Stomach smooth muscle (tissue), 2 donors: Measurements from ENCODE around the gene PKP4.

Experiments used
- H3K27ac ChIP-seq: one replicate; pipeline ENCODE4 v1.7.0; 2013; ENCODE audit warnings: mild to moderate bottlenecking, low read length, inconsistent platforms
- H3K27me3 ChIP-seq, 2 donors: one replicate each; pipeline ENCODE4 v1.7.0; 2013; ENCODE audit warnings: low read length in 2 of 2; ENCODE audit not compliant: insufficient read depth in 2 of 2, control insufficient read depth in 1 of 2
- H3K36me3 ChIP-seq, 2 donors: one replicate each; pipeline ENCODE4 v1.7.0; 2013; ENCODE audit warnings: low read length in 2 of 2; ENCODE audit not compliant: control insufficient read depth in 2 of 2, insufficient read depth in 2 of 2
- H3K4me1 ChIP-seq: one replicate; pipeline ENCODE4 v1.7.0; 2013; ENCODE audit warnings: low read length; ENCODE audit not compliant: control insufficient read depth, insufficient read depth
- H3K4me3 ChIP-seq, 2 donors: one replicate each; pipeline ENCODE4 v1.7.0; 2013; ENCODE audit warnings: low read length in 2 of 2
- H3K9ac ChIP-seq, 2 donors: one replicate each; pipeline ENCODE4 v1.7.0; 2013; ENCODE audit warnings: low read length in 2 of 2, mild to moderate bottlenecking in 1 of 2
- H3K9me3 ChIP-seq, 2 donors: one replicate each; pipeline ENCODE4 v1.7.0; 2013; ENCODE audit warnings: low read length in 2 of 2; ENCODE audit not compliant: control insufficient read depth in 2 of 2
- donor health status: healthy.
- donor health status: Pancreatic carcinoma.

Gene PKP4

DNA sequence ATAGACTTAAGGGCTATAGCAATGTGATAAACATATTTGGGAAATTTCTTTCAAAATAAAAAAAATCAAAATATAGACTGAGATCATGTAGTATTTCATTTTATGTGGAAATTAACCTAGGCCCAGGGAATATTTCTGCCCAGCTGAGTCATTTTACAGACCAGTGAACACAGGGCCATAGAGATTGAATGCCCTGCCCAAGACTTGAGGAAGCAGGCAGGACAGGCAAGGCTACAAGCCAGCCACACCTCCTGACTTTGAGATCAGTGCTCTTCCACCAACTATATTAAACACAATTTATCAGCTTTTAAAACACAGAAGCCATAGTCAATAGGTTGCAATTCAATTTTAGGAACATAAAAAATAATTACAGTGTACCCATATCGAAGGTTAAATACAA lies 13.1 kb upstream of the PKP4 start:
- no peaks in the 10 kb centered on the region for H3K36me3 ChIP-seq
- no peak overlapping the region for H3K9ac ChIP-seq
- no peaks in the 10 kb centered on the region for H3K9me3 ChIP-seq
- no peaks in the 10 kb centered on the region for H3K4me1 ChIP-seq
- H3K27ac ChIP-seq: no peak overlapping the region
- no peaks in the 10 kb centered on the region for H3K27me3 ChIP-seq
- H3K4me3 ChIP-seq: no peak overlapping the region

DNA sequence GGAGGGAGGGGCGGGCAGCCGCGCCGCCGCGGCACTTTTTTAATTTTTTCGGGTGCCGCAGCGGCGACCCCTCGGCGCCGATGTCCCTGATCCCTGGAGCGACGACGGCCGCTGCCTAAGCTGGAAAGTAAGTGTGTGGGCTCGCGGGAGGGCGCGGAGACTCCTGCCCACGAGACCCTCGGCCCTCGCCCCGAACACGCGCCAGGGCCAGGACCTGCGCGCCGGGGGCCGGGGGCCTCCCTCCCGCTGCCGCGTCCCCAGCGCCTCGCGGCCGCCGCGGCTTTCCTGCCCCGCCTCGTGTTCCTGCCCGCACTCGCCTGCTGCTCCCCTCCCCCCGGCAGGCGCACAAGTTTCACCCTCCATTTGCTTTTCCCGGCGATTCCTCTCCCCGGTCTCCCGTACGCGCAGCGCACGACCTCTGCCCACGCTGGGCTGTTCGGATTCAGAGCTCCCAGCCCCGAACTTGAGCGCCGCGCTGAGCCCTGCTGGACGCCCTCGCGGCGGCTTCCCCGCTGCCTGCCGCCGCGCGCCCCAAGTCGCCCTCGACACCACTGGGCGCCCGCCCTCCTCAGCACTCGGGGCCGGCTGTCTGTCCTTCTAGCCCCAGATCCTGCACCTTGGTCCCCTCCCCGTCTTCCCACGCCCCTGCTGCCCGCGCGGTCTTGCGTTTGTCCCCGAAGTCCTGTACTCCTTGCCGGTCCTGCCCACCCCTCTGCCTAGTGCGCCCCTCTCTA lies 507 bp downstream of the PKP4 start:
- peak overlapping the region; percentile 78 for H3K27ac ChIP-seq
- peaks cover 7% of the 10 kb centered on the region for H3K4me1 ChIP-seq
- H3K9me3 ChIP-seq: no peaks in the 10 kb centered on the region
- peak overlapping the region; percentile 84 to 87 for H3K4me3 ChIP-seq
- H3K9ac ChIP-seq: peak overlapping the region; percentile 71
- no peaks in the 10 kb centered on the region for H3K36me3 ChIP-seq
- H3K27me3 ChIP-seq: no peaks in the 10 kb centered on the region

DNA sequence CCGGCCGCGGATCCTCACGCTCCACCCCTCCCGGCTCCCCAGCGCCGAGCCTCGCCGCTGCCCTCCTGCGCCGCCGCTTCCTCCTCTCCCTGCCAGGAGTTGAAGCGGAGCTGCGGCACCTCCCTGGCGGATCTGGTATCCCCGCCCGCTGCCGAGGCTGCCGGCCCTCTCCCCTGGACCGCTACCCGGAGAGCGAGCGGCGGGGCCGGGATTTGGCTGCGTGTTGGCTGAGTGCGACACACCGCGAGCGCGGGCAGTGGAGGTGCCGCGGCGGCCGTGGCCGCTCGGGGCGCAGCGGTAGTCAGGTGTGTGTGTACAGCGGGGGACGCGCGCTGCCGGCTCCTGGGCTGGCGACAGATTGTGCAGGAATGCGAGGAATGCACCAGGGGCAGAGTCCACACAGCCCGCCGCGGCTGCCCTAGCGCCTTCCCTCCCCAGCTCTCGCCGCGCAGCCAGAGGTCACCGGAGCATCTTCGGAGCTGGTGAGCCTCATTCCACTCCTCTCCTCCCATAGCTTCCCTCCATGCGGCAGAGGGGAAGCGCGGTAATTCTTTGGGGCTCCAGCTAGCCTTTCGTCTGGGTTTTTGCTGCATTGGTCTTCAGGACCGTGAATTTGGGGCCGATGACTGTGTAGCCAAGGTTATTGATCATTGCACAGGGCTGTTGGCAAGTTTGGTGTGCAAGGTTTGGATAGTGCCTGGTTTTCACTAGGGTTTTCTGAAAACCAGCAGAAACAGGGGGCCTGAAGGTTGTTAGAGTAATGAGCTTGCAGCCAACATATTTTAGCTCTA lies 1.3 kb downstream of the PKP4 start:
- peaks cover 7% of the 10 kb centered on the region for H3K4me1 ChIP-seq
- H3K4me3 ChIP-seq: peak overlapping the region; percentile 84 to 87
- no peaks in the 10 kb centered on the region for H3K27me3 ChIP-seq
- H3K9ac ChIP-seq: peak overlapping the region; percentile 71
- no peaks in the 10 kb centered on the region for H3K9me3 ChIP-seq
- H3K27ac ChIP-seq: peak overlapping the region; percentile 78
- H3K36me3 ChIP-seq: no peaks in the 10 kb centered on the region

DNA sequence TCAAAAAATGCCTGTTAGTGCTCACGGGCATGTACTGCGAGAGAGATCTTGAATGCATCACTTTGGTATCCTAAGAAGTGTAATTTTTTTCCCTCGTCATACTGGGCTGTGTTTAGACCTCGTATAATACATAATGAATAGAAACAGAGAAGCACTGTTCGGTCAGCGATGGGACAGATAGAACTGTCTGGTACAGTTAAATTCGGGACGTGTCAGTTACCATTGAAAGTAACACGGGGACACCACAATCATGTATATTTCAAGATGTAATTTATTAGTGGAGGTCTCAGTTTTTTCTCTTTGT lies 1.8 kb downstream of the PKP4 start:
- Histone ChIP-seq H3K9ac (peak overlapping the region; percentile 71), H3K9me3 (no peaks in the 10 kb centered on the region), H3K4me3 (peak overlapping the region; percentile 84 to 87), H3K27ac (peak overlapping the region; percentile 78), H3K27me3 (no peaks in the 10 kb centered on the region), H3K36me3 (no peaks in the 10 kb centered on the region), H3K4me1 (peaks cover 7% of the 10 kb centered on the region)

GRCh38 chr2:158459161-158460003 lies 2.6 kb downstream of the PKP4 start:
- no peak overlapping the region for H3K27ac ChIP-seq
- H3K4me3 ChIP-seq: peak overlapping the region in 1 of 2 donors; percentile 87
- no peaks in the 10 kb centered on the region for H3K27me3 ChIP-seq
- peaks cover 7% of the 10 kb centered on the region for H3K4me1 ChIP-seq
- no peaks in the 10 kb centered on the region for H3K36me3 ChIP-seq
- H3K9ac ChIP-seq: peak overlapping the region in 1 of 2 donors; percentile 6
- no peaks in the 10 kb centered on the region for H3K9me3 ChIP-seq

DNA sequence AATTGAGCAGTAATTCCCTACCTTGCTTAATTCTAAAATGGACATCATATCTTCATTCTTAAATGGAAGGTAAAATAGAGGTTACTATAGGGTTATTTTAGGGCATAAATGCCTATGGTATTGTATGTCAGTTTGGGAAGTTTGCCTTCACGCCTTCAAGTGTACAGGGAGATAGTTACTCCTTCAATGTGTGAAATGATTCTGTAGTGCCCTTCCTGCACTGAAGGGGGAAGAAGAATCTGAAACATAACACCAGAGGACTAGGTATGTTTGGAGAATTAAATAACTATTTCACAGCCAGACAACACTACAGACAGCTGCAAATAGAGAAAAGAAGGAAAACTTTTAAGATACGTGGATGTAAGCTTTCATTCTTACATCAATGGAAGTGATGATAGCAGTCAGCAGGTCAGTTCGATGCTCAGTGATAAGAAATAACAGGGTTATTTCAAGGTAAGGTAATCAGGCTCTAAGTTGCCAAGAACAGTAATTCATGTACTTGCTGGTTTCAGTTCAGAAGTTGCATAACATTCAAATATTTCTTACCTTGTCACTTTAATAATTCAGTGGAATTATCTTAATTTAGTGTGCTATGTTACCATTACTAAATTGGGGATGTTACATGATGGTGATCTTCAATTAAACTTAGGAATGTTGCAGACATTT lies 4.0 kb downstream of the PKP4 start:
- H3K9me3 ChIP-seq: no peaks in the 10 kb centered on the region

GRCh38 chr2:158463496-158464095 lies 6.8 kb downstream of the PKP4 start:
- H3K4me3 ChIP-seq: no peak overlapping the region
- no peaks in the 10 kb centered on the region for H3K9me3 ChIP-seq
- no peaks in the 10 kb centered on the region for H3K4me1 ChIP-seq
- H3K9ac ChIP-seq: no peak overlapping the region
- no peaks in the 10 kb centered on the region for H3K27me3 ChIP-seq
- no peaks in the 10 kb centered on the region for H3K36me3 ChIP-seq
- H3K27ac ChIP-seq: no peak overlapping the region

More for the DNA sequence above, 4.0 kb downstream of the PKP4 start:
- H3K9ac ChIP-seq: no peak overlapping the region
- H3K36me3 ChIP-seq: no peaks in the 10 kb centered on the region
- H3K27ac ChIP-seq: no peak overlapping the region
- H3K27me3 ChIP-seq: no peaks in the 10 kb centered on the region
- H3K4me1 ChIP-seq: peaks cover 7% of the 10 kb centered on the region
- H3K4me3 ChIP-seq: no peak overlapping the region

DNA sequence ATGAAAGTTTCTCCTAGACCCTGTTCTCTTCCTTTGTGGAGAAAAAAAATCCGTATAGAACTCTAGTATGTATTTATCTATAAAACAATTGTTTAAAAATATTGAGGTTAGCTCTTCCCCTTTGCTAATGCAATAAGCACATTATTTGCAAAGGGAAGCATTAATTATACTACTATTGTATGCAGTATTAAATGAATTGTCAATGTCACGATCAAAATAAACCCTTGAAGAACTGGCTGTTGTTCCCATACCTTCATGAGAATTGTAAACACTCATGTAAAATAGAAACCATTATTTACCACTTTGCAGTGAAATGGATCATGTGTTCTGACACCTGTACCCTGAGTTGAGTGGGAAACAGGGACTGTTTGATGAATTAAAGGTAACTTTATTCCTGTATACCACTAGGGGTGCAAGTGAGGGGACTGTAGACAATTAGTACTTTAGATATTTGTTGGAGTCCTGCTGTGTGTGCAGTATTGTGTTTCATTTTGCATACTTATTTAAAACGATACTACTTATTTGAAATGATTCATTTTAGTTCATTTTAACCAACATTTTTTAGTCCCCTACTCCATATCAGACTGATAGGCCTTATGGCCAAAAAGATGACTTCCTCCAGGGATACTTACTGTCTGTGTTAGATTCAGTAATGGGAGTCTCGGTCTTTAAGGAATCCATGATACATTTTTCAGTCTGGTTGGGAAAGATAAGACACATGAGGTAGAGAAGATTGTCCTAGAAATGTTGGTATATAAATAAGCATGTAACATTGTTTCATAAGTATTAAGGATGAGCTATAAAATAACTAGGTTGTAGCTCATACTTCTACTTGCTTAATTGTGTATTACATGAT lies 7.9 kb downstream of the PKP4 start:
- H3K4me1 ChIP-seq: no peaks in the 10 kb centered on the region
- H3K4me3 ChIP-seq: no peak overlapping the region
- no peaks in the 10 kb centered on the region for H3K36me3 ChIP-seq
- H3K27ac ChIP-seq: no peak overlapping the region
- no peaks in the 10 kb centered on the region for H3K27me3 ChIP-seq
- H3K9ac ChIP-seq: no peak overlapping the region
- H3K9me3 ChIP-seq: no peaks in the 10 kb centered on the region

DNA sequence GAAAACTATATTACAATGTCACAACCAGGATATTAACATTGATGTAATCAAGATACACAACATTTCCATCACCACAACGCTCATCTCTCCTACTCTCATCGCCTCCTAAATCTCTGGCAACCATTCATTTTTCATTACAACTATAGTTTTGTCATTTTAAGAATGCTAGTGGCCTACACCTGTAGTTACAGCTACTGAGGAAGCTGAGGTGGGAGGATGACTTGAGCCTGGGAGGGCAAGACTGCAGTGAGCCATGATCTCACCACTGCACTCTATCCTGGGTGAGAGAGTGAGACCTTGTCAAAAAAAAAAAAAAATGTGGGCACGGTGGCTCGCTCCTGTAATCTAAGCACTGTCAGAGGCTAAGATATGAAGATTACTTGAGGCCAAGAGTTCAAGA lies 10.5 kb downstream of the PKP4 start:
- H3K4me3 ChIP-seq: no peak overlapping the region
- no peak overlapping the region for H3K9ac ChIP-seq
- no peaks in the 10 kb centered on the region for H3K36me3 ChIP-seq
- no peaks in the 10 kb centered on the region for H3K4me1 ChIP-seq
- no peaks in the 10 kb centered on the region for H3K27me3 ChIP-seq
- H3K27ac ChIP-seq: no peak overlapping the region
- no peaks in the 10 kb centered on the region for H3K9me3 ChIP-seq
